T-helper 9 cell (primary cell): ENCODE results near the gene LMNTD2.

ENCODE experiments used
- DNase-seq: peaks from one replicate; pipeline ENCODE4 v3.0.0-alpha.2; 2020

LMNTD2 gene

GRCh38 chr11:508956-509355 is 51.6 kb downstream of the LMNTD2 start:
- no peak for DNase-seq

GRCh38 chr11:507727-508515 is 52.6 kb downstream of the LMNTD2 start:
- DNase-seq, result no peak

GRCh38 chr11:506995-507726 is 53.4 kb downstream of the LMNTD2 start, which contains the start of gene RNH1:
Gene RNH1, minus strand, starts transcription at chr11:507242. Its CDS starts 5,080 bp downstream, at chr11:502162.
- DNase-seq, result peak; percentile 100

- DNase-seq, result peak; percentile 96
These were observed 54.1 kb downstream of the LMNTD2 start for GRCh38 chr11:506238-506994.

- DNase-seq, result no peak
These were observed 55.6 kb downstream of the LMNTD2 start for GRCh38 chr11:504994-505344.
